Measurements from ENCODE around the gene NUBPL. TPM values are rescaled to one million over a fixed set of nuclear protein-coding genes. Genes with fewer than 3 reads are reported as not detected.

The NUBPL gene
- total and polyA plus RNA-seq, 5 donors from 2014 or later, result 4.2 to 9.9 (median 7.8) TPM

DNA sequence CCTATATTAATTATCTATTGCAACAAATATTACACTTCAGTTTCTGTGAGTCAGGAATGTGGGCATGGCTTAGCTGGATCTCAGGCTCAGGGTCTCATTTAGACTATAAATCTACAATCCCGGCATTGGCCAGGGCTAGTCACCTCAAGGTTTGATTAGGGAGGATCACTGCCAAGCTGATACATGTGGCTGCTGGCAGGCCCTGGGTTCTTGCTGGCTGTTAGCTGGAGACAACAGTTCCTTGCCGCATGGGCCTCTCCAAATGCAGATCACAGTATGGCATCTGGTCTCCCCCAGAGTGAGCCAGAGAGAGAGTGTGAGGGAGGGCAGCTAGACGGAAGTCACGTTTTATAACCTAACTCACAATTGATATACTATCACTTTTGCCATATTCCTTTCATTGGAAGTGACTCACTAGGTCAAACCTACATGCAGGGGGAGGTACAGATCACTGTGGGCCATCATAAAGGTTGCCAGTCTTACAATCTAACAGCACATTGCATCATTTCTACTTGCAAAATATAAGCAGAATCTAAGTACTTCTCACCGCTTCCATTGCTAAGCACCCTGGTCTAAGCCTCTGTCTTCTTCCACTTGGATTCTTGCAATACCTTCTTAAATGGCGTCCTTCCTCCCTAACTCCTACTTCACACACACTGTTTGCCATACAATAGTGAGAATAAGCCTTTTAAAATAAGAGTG, 341.9 kb downstream of the NUBPL start:
- DNase-seq, result no peak
- no peak for ATAC-seq (ENCODE audit: low read depth in 2 of 2)
- Histone ChIP-seq H3K9me3 (ENCODE audit: control insufficient read depth in 2 of 2, low read length in 2 of 2) (no peaks in the 10 kb centered on the region), H3K27ac (ENCODE audit: insufficient read depth, low read length, poor library complexity, severe bottlenecking) (no peak overlapping the region), H3K36me3 (ENCODE audit: control insufficient read depth, insufficient read depth, low read length) (no peaks in the 10 kb centered on the region), H3K4me1 (ENCODE audit: control insufficient read depth, insufficient read depth, low read length, poor library complexity, severe bottlenecking) (no peaks in the 10 kb centered on the region), H3K27me3 (ENCODE audit: control insufficient read depth, insufficient read depth, low read length) (no peaks in the 10 kb centered on the region), H3K4me3 (ENCODE audit: low read depth, low read length) (no peak overlapping the region)
- no peaks in the 10 kb centered on the region for H3K4me1 Mint-ChIP-seq
- H3K27ac Mint-ChIP-seq, result no peak overlapping the region
- no peaks in the 10 kb centered on the region for H3K36me3 Mint-ChIP-seq
- no peak overlapping the region for H3K4me3 Mint-ChIP-seq
- no peaks in the 10 kb centered on the region for H3K27me3 Mint-ChIP-seq
- H3K9me3 Mint-ChIP-seq, result peaks cover 0 to 3% (median 0%) of the 10 kb centered on the region in 7 donors

DNA sequence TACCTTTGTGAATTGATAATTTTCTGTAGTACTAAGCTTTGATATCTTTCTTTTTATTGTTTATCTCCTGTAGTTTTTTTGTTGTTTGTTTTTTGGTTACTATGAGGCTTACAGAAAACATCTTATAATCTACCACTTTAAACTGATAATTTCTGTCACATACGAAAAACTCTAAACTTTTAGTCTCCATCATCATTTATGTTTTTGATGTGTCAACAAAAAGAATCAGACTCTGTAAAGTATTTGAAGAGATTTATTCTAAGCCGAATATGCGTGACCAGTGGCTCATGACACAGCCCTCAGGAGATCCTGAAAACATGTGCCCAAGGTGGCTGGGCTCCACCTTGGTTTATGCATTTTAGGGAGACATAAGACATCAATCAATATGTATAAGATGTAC, 348.8 kb downstream of the NUBPL start:
- H3K4me3 Mint-ChIP-seq, result no peak overlapping the region
- no peak for ATAC-seq (ENCODE audit: low read depth in 2 of 2)
- peaks cover 6% of the 10 kb centered on the region for H3K27me3 Mint-ChIP-seq

More for the DNA sequence above, 348.8 kb downstream of the NUBPL start:
- Histone ChIP-seq H3K27me3 (ENCODE audit: control insufficient read depth, insufficient read depth, low read length) (no peaks in the 10 kb centered on the region), H3K4me1 (ENCODE audit: control insufficient read depth, insufficient read depth, low read length, poor library complexity, severe bottlenecking) (no peaks in the 10 kb centered on the region), H3K9me3 (ENCODE audit: control insufficient read depth in 2 of 2, low read length in 2 of 2) (peaks cover 11% of the 10 kb centered on the region in 2 experiments), H3K27ac (ENCODE audit: insufficient read depth, low read length, poor library complexity, severe bottlenecking) (no peak overlapping the region), H3K4me3 (ENCODE audit: low read depth, low read length) (no peak overlapping the region), H3K36me3 (ENCODE audit: control insufficient read depth, insufficient read depth, low read length) (no peaks in the 10 kb centered on the region)
- peaks cover 0 to 21% (median 5%) of the 10 kb centered on the region in 7 donors for H3K9me3 Mint-ChIP-seq
- no peaks in the 10 kb centered on the region for H3K4me1 Mint-ChIP-seq
- no peak overlapping the region for H3K27ac Mint-ChIP-seq
- H3K36me3 Mint-ChIP-seq, result no peaks in the 10 kb centered on the region
- DNase-seq, result no peak

Other genes starting within 250 kb of the NUBPL start
- gene HEATR5A, start 140.9 kb upstream of the NUBPL start, total RNA-seq, result 11.4 TPM
- gene HEATR5A, start 140.9 kb upstream of the NUBPL start, polyA plus RNA-seq, result 1 to 10 TPM; 4.2 to 7.4 (median 5.1) TPM
- gene DTD2, start 103.9 kb upstream of the NUBPL start, total RNA-seq, result 7.8 TPM
- gene DTD2, start 103.9 kb upstream of the NUBPL start, polyA plus RNA-seq, result 10 to 100 TPM; 12.7 to 23.7 (median 17.7) TPM
- not detected for gene GPR33, start 73.4 kb upstream of the NUBPL start, total RNA-seq
- gene GPR33, start 73.4 kb upstream of the NUBPL start, polyA plus RNA-seq, result not detected